Renal cortical epithelial cell (primary cell): ENCODE results near the gene FBXO48. TPM values are rescaled to one million over a fixed set of nuclear protein-coding genes. Genes with fewer than 3 reads are reported as not detected.

Source experiments
- DNase-seq: peaks from one replicate; pipeline ENCODE4 v3.0.0-alpha.2; 2011; ENCODE audit warnings: low read depth
- total RNA-seq: library from RNA; depleted of rRNA; stranded (reverse); fragments of >200 nt; gene quantifications from 2 replicates; pipeline ENCODE4 v1.2.3, GENCODE V29; 2014

FBXO48 gene, protein sequence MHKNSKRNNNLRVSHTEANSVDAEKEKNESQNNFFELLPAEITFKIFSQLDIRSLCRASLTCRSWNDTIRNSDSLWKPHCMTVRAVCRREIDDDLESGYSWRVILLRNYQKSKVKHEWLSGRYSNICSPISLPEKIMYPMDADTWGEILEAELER
- total RNA-seq: 0.17 and 0.75 TPM in 2 replicates

GRCh38 chr2:68467077-68467960 lies at the start of gene FBXO48, which contains the start of gene APLF:
FBXO48 (minus strand) TSS chr2:68467294; CDS start chr2:68465145, 2,149 bp downstream.
APLF (plus strand) TSS chr2:68467585; CDS start chr2:68467732, 147 bp downstream.
- DNase-seq: peak; percentile 98

DNA sequence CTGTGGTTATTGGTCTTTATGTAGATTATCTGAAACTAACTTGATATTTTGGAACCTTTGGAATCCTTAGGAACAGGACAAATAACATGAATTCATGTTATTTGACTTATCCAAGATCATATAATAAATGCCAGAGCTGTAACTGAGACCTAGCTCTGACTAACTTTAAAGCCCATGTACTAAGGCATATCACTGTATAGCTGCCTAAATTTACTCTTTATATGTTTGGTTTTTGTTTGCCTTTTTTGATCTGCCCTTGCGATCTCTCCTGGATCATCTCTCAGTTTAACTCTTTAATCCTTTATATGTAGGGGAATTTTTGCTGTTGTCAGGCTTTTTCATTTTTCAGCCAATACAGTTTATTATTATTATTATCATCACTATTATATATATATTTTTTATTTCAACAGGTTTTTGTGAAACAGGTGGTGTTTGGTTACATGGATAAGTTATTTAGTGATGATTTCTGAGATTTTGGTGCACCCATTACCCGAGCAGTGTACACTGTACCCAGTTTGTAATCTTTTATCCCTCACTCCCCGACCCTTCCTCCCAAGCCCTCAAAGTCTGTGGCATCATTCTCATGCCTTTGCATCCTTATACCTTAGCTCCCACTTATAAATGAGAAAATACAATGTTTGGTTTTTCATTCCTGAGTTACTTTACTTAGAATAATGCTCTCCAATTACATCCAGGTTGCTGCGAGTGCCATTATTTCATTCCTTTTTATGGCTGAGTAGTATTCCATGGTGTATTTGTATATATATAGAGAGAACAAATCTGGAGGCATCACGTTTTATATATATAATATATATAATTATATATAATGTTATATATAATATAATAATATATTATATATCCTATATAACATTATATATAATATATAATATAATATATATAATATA lies 49.2 kb upstream of the FBXO48 start:
- no peak for DNase-seq

DNA sequence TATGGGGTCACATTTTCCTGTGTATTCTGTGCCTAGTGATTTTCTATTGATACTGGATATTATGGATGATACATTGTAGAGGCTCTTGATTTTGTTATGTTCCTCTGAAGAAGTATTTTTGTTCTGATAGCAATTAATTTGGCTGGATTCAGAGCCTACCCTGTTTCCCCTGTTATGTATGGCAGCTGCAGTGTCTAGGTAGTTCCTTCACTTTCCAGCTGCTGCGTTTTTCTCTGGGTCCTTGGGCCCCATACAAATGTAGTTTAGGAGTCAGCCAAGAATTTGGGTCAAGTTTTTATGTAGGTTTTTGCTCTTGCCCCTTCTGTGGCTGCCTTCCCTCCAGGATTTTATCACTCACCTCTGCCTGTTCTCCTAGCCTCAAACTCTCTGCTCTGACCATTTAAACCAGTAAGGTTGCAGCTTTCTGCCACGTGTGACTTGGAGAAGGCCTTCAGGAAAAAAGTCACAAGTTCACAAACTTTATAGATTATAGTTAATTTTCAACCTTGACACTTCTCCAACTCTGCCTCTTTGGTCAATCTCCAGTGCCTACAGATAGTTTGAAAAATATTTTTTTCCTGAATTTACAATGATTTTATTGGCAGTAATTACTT lies 47.3 kb upstream of the FBXO48 start:
- no peak for DNase-seq

DNA sequence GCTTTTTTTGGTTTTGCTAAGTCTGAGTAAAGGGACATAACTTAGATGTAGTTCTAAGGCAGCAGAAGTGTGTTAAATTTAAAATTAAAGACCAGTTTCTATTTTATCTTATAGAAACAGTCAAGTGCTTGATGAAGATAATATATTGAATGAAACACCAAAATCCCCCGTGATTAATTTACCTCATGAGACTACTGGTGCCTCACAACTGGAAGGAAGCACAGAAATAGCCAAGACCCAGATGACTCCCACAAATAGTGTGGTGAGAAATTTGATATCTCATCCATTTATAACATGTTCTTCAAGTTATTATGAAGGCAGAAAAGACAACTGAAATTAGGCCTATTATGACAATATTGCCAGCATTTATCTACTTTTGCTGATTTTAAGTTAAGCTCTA lies 45.9 kb upstream of the FBXO48 start:
- DNase-seq: no peak

- DNase-seq: no peak
These were observed 45.2 kb upstream of the FBXO48 start for GRCh38 chr2:68512326-68512725.

DNA sequence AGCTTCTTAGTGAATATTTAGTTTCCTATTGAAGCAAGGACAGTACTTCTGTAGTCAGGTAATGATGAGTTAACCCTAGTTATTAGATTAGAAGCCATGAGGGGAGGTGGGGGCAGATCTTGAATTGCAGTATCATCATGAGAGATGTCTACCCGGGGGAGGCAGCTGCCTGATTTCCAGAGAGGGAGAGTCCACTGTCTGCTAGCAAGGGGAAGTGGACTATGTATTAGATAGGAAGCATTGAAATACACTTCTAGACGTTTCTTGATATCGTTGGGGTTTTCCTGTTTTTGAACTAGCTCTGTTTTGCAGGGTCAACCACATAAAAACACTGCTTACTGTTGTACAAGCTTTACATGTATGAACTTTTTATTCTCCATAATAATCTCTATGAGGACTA lies 39.1 kb upstream of the FBXO48 start:
- no peak for DNase-seq

DNA sequence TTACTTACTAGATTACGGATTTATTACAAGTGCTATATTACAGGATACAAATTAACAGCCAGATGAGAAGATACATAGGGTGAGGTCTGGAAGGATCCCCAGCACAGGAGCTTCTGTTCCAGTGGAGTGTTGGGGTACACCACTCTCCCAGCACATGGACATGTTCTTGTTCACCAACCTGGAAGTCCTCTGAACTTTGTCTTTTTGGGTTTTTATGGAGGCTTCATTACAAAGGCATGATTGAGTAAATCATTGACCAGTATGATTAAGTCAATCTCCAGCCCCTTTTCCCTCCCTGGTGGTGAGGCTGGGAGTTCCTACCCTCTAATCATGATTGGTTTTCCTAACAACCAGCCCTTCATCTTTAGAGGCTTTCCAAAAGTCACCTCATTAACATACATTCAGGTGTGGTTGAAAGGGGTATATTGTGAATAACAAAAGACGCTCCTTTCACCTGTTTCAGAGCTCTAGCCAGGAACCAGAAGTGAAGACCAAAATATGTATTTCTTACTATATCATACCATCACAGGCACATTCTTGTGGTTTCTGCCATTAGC lies 38.6 kb upstream of the FBXO48 start:
- DNase-seq: peak; percentile 38

GRCh38 chr2:68501768-68502167 lies 34.7 kb upstream of the FBXO48 start:
- DNase-seq: no peak

DNA sequence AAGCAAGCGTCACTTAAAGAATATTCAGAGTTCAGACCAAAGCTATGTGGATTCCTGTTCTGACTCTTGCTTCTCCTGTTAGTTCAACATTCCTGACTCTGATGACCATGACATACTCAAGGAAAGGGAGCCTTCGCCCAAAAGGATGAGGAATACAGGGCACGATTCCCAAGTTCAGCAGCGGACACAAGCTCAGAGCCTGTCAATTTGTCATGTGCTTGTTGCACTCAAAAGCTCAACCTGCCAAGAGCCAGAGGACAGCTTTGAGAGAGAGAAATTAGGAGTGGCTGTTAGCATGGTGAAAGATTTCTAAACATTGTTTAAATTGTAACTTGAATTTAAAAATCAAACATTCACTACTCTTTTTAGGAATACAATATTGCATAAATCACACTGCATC lies 33.6 kb upstream of the FBXO48 start:
- DNase-seq: no peak

DNA sequence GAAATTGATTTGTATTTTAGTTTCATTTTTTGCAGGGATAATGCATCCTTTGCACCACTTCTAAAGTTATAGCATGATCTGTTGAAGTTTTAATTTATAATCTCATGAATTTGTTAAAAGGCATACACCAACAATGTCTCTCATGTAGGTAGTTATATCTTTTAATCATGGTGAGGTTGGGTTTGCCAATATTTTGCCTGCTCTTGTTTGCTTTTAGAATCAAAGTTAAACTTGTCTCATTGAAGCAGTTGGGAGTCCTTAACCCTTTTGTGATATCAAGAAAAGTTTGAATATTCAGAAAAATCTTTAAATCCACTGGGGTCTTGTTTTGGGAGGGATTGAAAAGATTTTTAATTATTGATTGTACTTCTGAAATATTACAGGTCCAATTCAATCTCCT lies 32.0 kb upstream of the FBXO48 start:
- no peak for DNase-seq

DNA sequence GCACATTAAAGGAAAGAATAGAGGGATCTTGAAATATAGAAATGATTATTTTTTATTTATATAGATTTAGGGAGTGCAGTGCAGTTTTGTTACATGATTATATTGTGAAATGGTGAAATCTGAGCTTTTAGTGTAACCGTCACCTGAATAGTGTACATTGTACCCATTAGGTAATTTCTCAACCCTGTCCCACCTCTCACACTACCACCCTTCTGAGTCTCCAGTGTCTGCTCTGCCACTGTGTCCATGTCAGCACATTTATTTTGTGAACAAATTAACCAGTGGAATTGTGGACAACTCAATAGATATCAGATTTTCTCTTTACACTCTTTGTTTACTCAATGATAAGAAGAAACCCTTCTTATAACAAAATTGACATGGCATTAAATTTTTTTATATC lies 24.5 kb upstream of the FBXO48 start:
- no peak for DNase-seq

DNA sequence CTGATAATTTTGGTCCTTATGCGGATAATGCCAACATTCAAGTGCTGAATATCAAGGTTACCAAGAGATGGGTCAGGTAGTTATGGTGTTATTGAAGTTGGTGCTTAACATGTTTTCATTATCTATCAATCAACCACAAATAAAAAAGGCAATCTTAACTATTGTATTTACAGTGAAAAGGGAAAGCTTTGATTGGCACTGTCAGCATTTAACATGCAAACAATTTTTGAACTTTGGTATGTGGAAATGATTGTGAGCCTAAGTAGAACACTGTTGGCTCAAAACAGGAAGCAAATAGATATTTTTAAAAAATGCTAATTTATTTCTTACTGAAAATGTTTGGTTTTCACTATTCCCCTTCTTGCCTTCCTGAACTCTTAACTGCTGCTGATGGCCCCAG lies 22.2 kb upstream of the FBXO48 start:
- no peak for DNase-seq

GRCh38 chr2:68488605-68489004 lies 21.5 kb upstream of the FBXO48 start:
- DNase-seq: peak; percentile 65

GRCh38 chr2:68487773-68488355 lies 20.8 kb upstream of the FBXO48 start:
- peak; percentile 54 for DNase-seq

- DNase-seq: no peak
These were observed 15.9 kb upstream of the FBXO48 start for GRCh38 chr2:68483011-68483410.

DNA sequence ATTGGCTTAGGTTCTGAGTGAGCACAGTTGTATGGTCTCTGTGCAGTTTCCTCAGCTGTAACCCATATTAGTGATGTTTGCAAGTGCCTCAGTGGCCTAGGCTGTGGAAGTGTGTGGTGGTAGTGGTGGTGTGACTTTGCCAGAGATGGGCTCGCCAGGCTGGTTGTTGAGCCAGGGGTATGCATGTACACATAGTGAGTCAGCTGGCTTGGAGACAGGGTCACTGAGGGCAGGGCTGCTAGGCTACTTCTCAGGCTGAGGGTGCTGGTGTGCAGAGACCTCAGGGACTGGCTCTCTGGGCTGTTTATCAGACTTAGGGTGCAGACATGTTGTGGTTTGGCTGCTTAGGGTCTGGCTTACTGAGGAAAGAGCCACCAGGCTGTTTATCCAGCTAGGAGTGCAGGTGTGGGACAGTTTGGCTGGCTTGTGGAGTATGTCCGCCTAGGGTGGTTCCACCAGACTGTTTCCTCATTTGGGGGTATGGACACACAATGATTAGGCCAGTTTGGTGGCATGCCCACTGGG lies 15.3 kb upstream of the FBXO48 start:
- no peak for DNase-seq

GRCh38 chr2:68478688-68479087 lies 11.6 kb upstream of the FBXO48 start:
- DNase-seq: no peak

- no peak for DNase-seq
These were observed 9.4 kb upstream of the FBXO48 start for GRCh38 chr2:68476454-68476853.

GRCh38 chr2:68475576-68475975 lies 8.5 kb upstream of the FBXO48 start:
- no peak for DNase-seq

DNA sequence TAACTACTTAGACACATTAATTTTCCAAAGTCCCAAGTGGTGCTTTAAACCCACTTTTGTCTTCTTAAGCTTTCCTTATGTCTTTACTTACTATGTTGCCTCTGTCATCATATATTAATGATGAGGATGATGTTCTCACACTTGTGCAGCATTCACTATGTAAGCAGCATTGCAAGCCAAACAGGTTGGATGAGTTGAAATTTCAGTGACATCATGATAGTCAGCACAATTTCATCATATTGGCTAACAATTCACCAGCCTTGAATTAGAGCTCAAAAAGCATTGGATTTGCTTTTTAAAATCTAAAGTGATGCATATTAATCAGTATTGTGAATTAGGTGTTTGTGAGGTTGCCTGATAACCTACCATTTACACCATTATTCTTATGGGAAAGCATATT lies 8.0 kb upstream of the FBXO48 start:
- no peak for DNase-seq
